Panc1 (cell line): ENCODE measurements around the gene NCKAP1. TPM values are rescaled to one million over a fixed set of nuclear protein-coding genes. Genes with fewer than 3 reads are reported as not detected.

ENCODE experiments used
- ATAC-seq: fragments of 200-7000 bp; cut with Tn5 transposase; 2 replicates; pipeline ENCODE4 v1.9.1; 2020; ENCODE audit warnings: mild to moderate bottlenecking, moderate library complexity
- BruUV-seq: library from RNA; stranded (reverse); fragments of 400-500 nt; replicated peaks from 2 replicates; lab custom pipeline; 2021; lab: Mats Ljungman, UMichigan
- CTCF ChIA-PET: fragments of 300-600 bp; sonication (Branson Sonifier 250); formaldehyde crosslinking; loops from one replicate; lab custom pipeline; 2022; ENCODE audit warnings: antibody characterized with exemption; lab: Charles Lee
- POLR2A ChIA-PET: fragments of 300-600 bp; sonication (Branson Sonifier 250); formaldehyde crosslinking; loops from one replicate; lab custom pipeline; 2022; ENCODE audit warnings: antibody characterized with exemption; lab: Charles Lee
- DNase-seq: peaks from one replicate; pipeline ENCODE4 v3.0.0-alpha.2; 2010; ENCODE audit warnings: low read depth, low spot score
- H3K27ac ChIP-seq: 2 replicates; pipeline ENCODE4 v1.5.1; 2011; ENCODE audit warnings: mild to moderate bottlenecking, low read length, inconsistent platforms
- H3K27me3 ChIP-seq: fragments of 200-500 bp; sonication (Bioruptor generic); 2 replicates; pipeline ENCODE4 v1.6.0; 2014; ENCODE audit warnings: low read length, inconsistent platforms; ENCODE audit not compliant: control insufficient read depth, insufficient read depth
- H3K36me3 ChIP-seq: fragments of 200-500 bp; sonication (Bioruptor generic); 2 replicates; pipeline ENCODE4 v1.5.1; 2014; ENCODE audit warnings: inconsistent platforms, mild to moderate bottlenecking, low read length, moderate library complexity; ENCODE audit not compliant: control insufficient read depth, insufficient read depth
- H3K4me1 ChIP-seq: 2 replicates; pipeline ENCODE4 v1.5.1; 2011; ENCODE audit warnings: inconsistent platforms, mild to moderate bottlenecking, low read length, moderate library complexity; ENCODE audit not compliant: control insufficient read depth, insufficient read depth
- H3K4me3 ChIP-seq, 2 experiments: 2 replicates each; pipeline ENCODE4 v1.5.1; 2011 to 2012; ENCODE audit warnings: low read depth in 2 of 2, low read length in 2 of 2, mild to moderate bottlenecking in 2 of 2, inconsistent platforms in 1 of 2, moderate library complexity in 1 of 2
- H3K9me3 ChIP-seq: fragments of 200-500 bp; sonication (Bioruptor generic); 2 replicates; pipeline ENCODE4 v1.5.1; 2014; ENCODE audit warnings: low read depth, mild to moderate bottlenecking, inconsistent platforms, low read length, moderate library complexity; ENCODE audit not compliant: control insufficient read depth, insufficient read depth
- CTCF ChIP-seq: fragments of 450-650 bp; IDR thresholded peaks from 2 replicates; pipeline ENCODE4 v1.5.1; 2017; ENCODE audit warnings: mild to moderate bottlenecking
- POLR2AphosphoS5 ChIP-seq: IDR thresholded peaks from 2 replicates; pipeline ENCODE4 v1.6.1; 2012; ENCODE audit warnings: mild to moderate bottlenecking, low read depth, low read length, moderate library complexity
- REST ChIP-seq, 2 experiments: IDR thresholded peaks; 2 replicates each; pipeline ENCODE4 v1.6.1; 2011 to 2012; ENCODE audit warnings: low read depth in 2 of 2, control low read depth in 1 of 2, low read length in 1 of 2, mild to moderate bottlenecking in 1 of 2, moderate library complexity in 1 of 2; ENCODE audit not compliant: insufficient read depth in 1 of 2
- SIN3A ChIP-seq: IDR thresholded peaks from 2 replicates; pipeline ENCODE4 v1.6.1; 2012; ENCODE audit warnings: low read depth, mild to moderate bottlenecking, low read length, moderate library complexity, borderline replicate concordance; ENCODE audit not compliant: insufficient read depth
- TCF7L2 ChIP-seq: IDR thresholded peaks from 2 replicates; pipeline ENCODE4 v1.6.1; 2011; ENCODE audit warnings: mild to moderate bottlenecking, low read depth, low read length, inconsistent platforms
- in situ Hi-C: cut with HindIII; loops from 2 replicates; pipeline ENCODE4 v1.10.0; 2016; ENCODE audit warnings: low sequenced_read_pairs, low pct_unique_long_range_greater_than_20kb
- intact Hi-C: fragments of 100-400 bp; cut with micrococcal nuclease; formaldehyde crosslinking; loops from one replicate; pipeline ENCODE4 v1.10.0; 2022; ENCODE audit not compliant: unreplicated experiment
- total RNA-seq: library from RNA; stranded (reverse); gene quantifications from one replicate; pipeline ENCODE4 v1.2.1, GENCODE V29; 2021; ENCODE audit not compliant: unreplicated experiment

NCKAP1 gene
- total RNA-seq, 1 experiment from 2014 or later: 174 TPM

GRCh38 chr2:183069174-183069573 lies 30.9 kb upstream of the NCKAP1 start:
- ATAC-seq: no peak
- ChIA-PET POLR2A (no interaction called here), CTCF (no interaction called here)

GRCh38 chr2:183068561-183068960 lies 30.3 kb upstream of the NCKAP1 start:
- intact Hi-C loops: no loop called here
- ChIA-PET CTCF (no interaction called here), POLR2A (no interaction called here)
- TF ChIP-seq CTCF: no peak
- TF ChIP-seq POLR2AphosphoS5: no peak
- no peak for TF ChIP-seq TCF7L2
- TF ChIP-seq REST (IDR thresholded peaks at IDR 0.05; ENCODE audit: insufficient read depth in 1 of 2, low read depth in 2 of 2, low read length in 1 of 2): no peak
- no peak for TF ChIP-seq SIN3A
- Histone ChIP-seq H3K4me1 (no peaks in the 10 kb centered on the region), H3K4me3 (no peak overlapping the region), H3K9me3 (no peaks in the 10 kb centered on the region), H3K27me3 (no peaks in the 10 kb centered on the region; the same call in 1 of the 2 replicates), H3K27ac (no peak overlapping the region), H3K36me3 (no peaks in the 10 kb centered on the region)
- ATAC-seq (no peak), DNase-seq (no peak)
- BruUV-seq: no TSS peak
- in situ Hi-C loops: no loop called here

More at GRCh38 chr2:183069174-183069573, 30.9 kb upstream of the NCKAP1 start:
- Histone ChIP-seq H3K4me1 (no peaks in the 10 kb centered on the region), H3K9me3 (no peaks in the 10 kb centered on the region), H3K27ac (no peak overlapping the region), H3K4me3 (no peak overlapping the region), H3K27me3 (no peaks in the 10 kb centered on the region; the same call in 1 of the 2 replicates), H3K36me3 (no peaks in the 10 kb centered on the region)
- no peak for DNase-seq
- intact Hi-C loops: no loop called here
- in situ Hi-C loops: no loop called here
- no peak for TF ChIP-seq POLR2AphosphoS5
- no peak for TF ChIP-seq CTCF
- TF ChIP-seq SIN3A: no peak
- TF ChIP-seq REST (IDR thresholded peaks at IDR 0.05; ENCODE audit: insufficient read depth in 1 of 2, low read depth in 2 of 2, low read length in 1 of 2): no peak
- TF ChIP-seq TCF7L2: no peak
- no TSS peak for BruUV-seq
